ENCODE data around the gene SLC39A2.
A peak's percentile ranks its signal among the peaks of the same experiment; 100 is the strongest.
"Not testable (repeated sequence)": the region's sequence is repeated elsewhere in the genome, so short reads cannot be mapped to it uniquely, and the experiment has no call there.

Gene SLC39A2

GRCh38 chr14:21025371-21026273 is 26.5 kb downstream of the SLC39A2 start:
- ATAC-seq (no peak), DNase-seq (no peak)

DNA sequence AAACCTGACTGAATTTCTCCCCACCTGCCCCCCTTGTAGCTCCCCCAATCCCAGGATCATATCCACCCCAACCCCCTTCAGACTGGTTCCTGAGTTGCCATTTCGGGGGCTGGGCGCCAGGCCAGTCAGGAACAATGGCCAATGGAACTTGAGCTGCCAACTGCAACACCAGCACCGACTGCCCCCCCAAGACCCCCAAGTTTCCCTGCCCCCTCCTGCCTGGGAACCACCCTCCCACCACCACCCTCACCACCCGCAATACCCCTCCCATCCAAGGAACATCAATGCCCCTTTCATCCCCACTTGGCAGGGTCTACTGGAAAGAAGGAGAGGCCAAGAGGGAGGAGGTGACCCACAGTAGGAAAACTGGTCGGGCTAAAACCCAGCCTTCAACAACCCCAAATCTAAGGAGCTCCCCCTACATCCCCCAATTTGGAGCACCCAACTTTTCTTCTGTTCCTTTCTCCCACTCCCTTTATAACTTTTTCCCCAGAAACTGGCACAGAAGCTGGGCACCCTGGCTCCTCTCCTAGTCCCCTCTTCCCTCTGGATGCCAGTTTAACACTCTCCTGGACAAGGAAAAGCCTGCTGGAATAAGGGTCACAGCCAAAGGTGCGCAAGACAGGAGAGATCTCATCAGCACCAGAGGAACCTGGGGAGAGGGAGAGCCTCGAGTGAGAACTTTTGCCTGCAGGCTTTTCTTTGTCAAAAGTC is 27.3 kb downstream of the SLC39A2 start:
- ATAC-seq: no peak
- DNase-seq: no peak

- no peak for ATAC-seq
- DNase-seq: no peak
Measured at GRCh38 chr14:21026988-21027315, 27.9 kb downstream of the SLC39A2 start.

DNA sequence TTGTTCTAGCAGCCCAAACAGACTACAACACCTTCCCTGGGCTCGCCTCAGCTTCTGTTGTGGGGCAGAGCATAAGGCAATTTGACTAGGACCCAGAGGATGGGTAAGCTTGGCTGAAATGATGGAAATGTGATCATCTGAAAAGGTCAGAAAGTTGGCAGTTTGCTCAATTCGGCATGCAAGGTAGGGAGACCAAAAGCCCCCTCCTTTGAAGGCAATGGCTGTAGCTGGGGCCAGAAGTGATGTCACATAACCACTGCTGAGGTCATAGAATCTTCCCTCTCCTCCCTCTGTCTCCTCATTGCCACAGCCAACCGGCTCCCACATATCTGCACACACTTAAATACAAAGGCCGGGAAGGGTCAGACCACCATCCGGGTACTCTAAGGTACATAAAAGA is 30.8 kb downstream of the SLC39A2 start, which contains the start of gene TPPP2:
Gene TPPP2 (plus strand): TSS at position 301 of the 400 bp plus-strand sequence. CDS start 365 bp downstream, outside the sequence.
- ATAC-seq (no peak), DNase-seq (no peak)

- no peak for ATAC-seq
Measured at GRCh38 chr14:21030531-21030930, 31.4 kb downstream of the SLC39A2 start.

GRCh38 chr14:21032326-21033132 is 33.4 kb downstream of the SLC39A2 start:
- ATAC-seq (no peak), DNase-seq (no peak)

More at GRCh38 chr14:21030531-21030930, 31.4 kb downstream of the SLC39A2 start:
- no peak for DNase-seq

- ATAC-seq: no peak
- no peak for DNase-seq
Measured at GRCh38 chr14:21033133-21033698, 34.1 kb downstream of the SLC39A2 start.

GRCh38 chr14:21034707-21035106 is 35.6 kb downstream of the SLC39A2 start, which contains the start of gene RNASE13:
RNASE13 (minus strand) TSS chr14:21034807; CDS start chr14:21034288, 519 bp downstream.
- ATAC-seq (no peak), DNase-seq (no peak)

- DNase-seq: no peak
- no peak for ATAC-seq
Measured at GRCh38 chr14:21036751-21037150, 37.7 kb downstream of the SLC39A2 start.

GRCh38 chr14:21037156-21037555 is 38.1 kb downstream of the SLC39A2 start:
- DNase-seq: no peak
- no peak for ATAC-seq

- no peak for ATAC-seq
Measured at GRCh38 chr14:21038441-21039422, 39.6 kb downstream of the SLC39A2 start.

GRCh38 chr14:21039585-21040369 is 40.7 kb downstream of the SLC39A2 start:
- ATAC-seq (peak; percentile 67), DNase-seq (no peak)

More at GRCh38 chr14:21038441-21039422, 39.6 kb downstream of the SLC39A2 start:
- DNase-seq: no peak

GRCh38 chr14:21040370-21040925 is 41.4 kb downstream of the SLC39A2 start:
- DNase-seq (no peak), ATAC-seq (no peak)

- ATAC-seq: not testable (repeated sequence)
Measured at GRCh38 chr14:21040941-21041340, 41.8 kb downstream of the SLC39A2 start.

GRCh38 chr14:21041676-21042433 is 42.8 kb downstream of the SLC39A2 start, which contains the start of gene RNASE7:
RNASE7 (plus strand) TSS chr14:21042362; CDS start chr14:21042993, 631 bp downstream.
- DNase-seq (no peak), ATAC-seq (no peak)

More at GRCh38 chr14:21040941-21041340, 41.8 kb downstream of the SLC39A2 start:
- not testable (repeated sequence) for DNase-seq

- ATAC-seq (no peak), DNase-seq (no peak)
Measured at GRCh38 chr14:21042918-21043317, 43.8 kb downstream of the SLC39A2 start.

GRCh38 chr14:21043387-21043973 is 44.4 kb downstream of the SLC39A2 start:
- ATAC-seq (no peak), DNase-seq (no peak)

Data from stimulated activated naive CD8-positive, alpha-beta T cell treated with anti-CD3 and anti-CD28 coated beads, Interleukin-15, Interleukin-2, amounts not matched to agents 100 U/mL and 50 U/mL, for 24 hours (primary cell).